MM.1S (cell line): ENCODE data around the gene TMEM175.

ENCODE experiments used
- DNase-seq: peaks from one replicate; pipeline ENCODE4 v3.0.0-alpha.2; 2015
- H2AFZ ChIP-seq: fragments of 300-600 bp; sonication (generic); 2 replicates; pipeline ENCODE4 v1.6.0; 2016; ENCODE audit warnings: antibody characterized with exemption, low read length
- H3F3A ChIP-seq: fragments of 300-600 bp; sonication (generic); 2 replicates; pipeline ENCODE4 v1.6.1; 2016; ENCODE audit warnings: mild to moderate bottlenecking, antibody characterized with exemption, low read length, moderate library complexity, mixed read lengths; ENCODE audit not compliant: insufficient read depth
- H3K27ac ChIP-seq: fragments of 300-600 bp; sonication (generic); 2 replicates; pipeline ENCODE4 v1.5.1; 2016; ENCODE audit warnings: mild to moderate bottlenecking, low read length
- H3K27me3 ChIP-seq: fragments of 300-600 bp; sonication (generic); replicated peaks from 2 replicates; pipeline ENCODE4 v1.6.0; 2016; ENCODE audit warnings: low read length; ENCODE audit not compliant: insufficient read depth
- H3K36me3 ChIP-seq: fragments of 300-600 bp; sonication (generic); replicated peaks from 2 replicates; pipeline ENCODE4 v1.6.1; 2016; ENCODE audit warnings: mild to moderate bottlenecking, low read length, mixed read lengths; ENCODE audit not compliant: insufficient read depth
- H3K4me1 ChIP-seq: fragments of 300-600 bp; sonication (generic); 2 replicates; pipeline ENCODE4 v1.6.1; 2016; ENCODE audit warnings: low read length, mixed read lengths
- H3K4me2 ChIP-seq: fragments of 300-600 bp; sonication (generic); 2 replicates; pipeline ENCODE4 v1.6.0; 2016; ENCODE audit warnings: low read depth, low read length
- H3K4me3 ChIP-seq: fragments of 300-600 bp; sonication (generic); 2 replicates; pipeline ENCODE4 v1.5.1; 2016; ENCODE audit warnings: low read length, mixed read lengths
- H3K79me2 ChIP-seq: fragments of 300-600 bp; sonication (generic); 2 replicates; pipeline ENCODE4 v1.6.1; 2016; ENCODE audit warnings: mixed run types, low read length, mixed read lengths
- H3K9ac ChIP-seq: fragments of 300-600 bp; sonication (generic); 2 replicates; pipeline ENCODE4 v1.6.1; 2016; ENCODE audit warnings: low read length, mixed read lengths
- H3K9me2 ChIP-seq: fragments of 300-600 bp; sonication (generic); replicated peaks from 2 replicates; pipeline ENCODE4 v1.6.1; 2016; ENCODE audit warnings: mild to moderate bottlenecking, low read length, mixed read lengths; ENCODE audit not compliant: insufficient read depth
- H3K9me3 ChIP-seq: fragments of 300-600 bp; sonication (generic); replicated peaks from 2 replicates; pipeline ENCODE4 v1.6.1; 2016; ENCODE audit warnings: mild to moderate bottlenecking, low read length, mixed read lengths; ENCODE audit not compliant: insufficient read depth
- H4K20me1 ChIP-seq: fragments of 300-600 bp; sonication (generic); 2 replicates; pipeline ENCODE4 v1.6.1; 2016; ENCODE audit warnings: mild to moderate bottlenecking, low read length, moderate library complexity, mixed read lengths; ENCODE audit not compliant: insufficient read depth
- CTCF ChIP-seq: fragments of 300-600 bp; sonication (generic); IDR thresholded peaks from 2 replicates; pipeline ENCODE4 v1.5.1; 2016; ENCODE audit warnings: antibody characterized with exemption, low read length, mixed read lengths
- EZH2 ChIP-seq: fragments of 300-600 bp; sonication (generic); optimal IDR thresholded peaks from 2 replicates; pipeline ENCODE3; 2017; ENCODE audit warnings: low read depth, mild to moderate bottlenecking, antibody characterized with exemption, low read length, mixed read lengths
- EZH2phosphoT487 ChIP-seq: fragments of 300-600 bp; sonication (generic); IDR thresholded peaks from 2 replicates; pipeline ENCODE4 v1.6.1; 2018; ENCODE audit warnings: antibody characterized with exemption, low read length

TMEM175 gene

GRCh38 chr4:1001561-1002130, 69.4 kb downstream of the TMEM175 start:
- no peaks in the 10 kb centered on the region for H3K79me2 ChIP-seq
- no peak overlapping the region for H2AFZ ChIP-seq
- no peaks in the 10 kb centered on the region for H3K4me1 ChIP-seq
- H3F3A ChIP-seq = no peaks in the 10 kb centered on the region
- no peaks in the 10 kb centered on the region for H3K9me3 ChIP-seq
- no peaks in the 10 kb centered on the region for H3K27me3 ChIP-seq
- H3K4me3 ChIP-seq = no peak overlapping the region
- H3K27ac ChIP-seq = no peak overlapping the region
- no peak overlapping the region for H3K4me2 ChIP-seq
- no peaks in the 10 kb centered on the region for H4K20me1 ChIP-seq
- no peak for DNase-seq
- TF ChIP-seq EZH2 = no peak
- no peak for TF ChIP-seq EZH2phosphoT487
- no peak for TF ChIP-seq CTCF
- H3K36me3 ChIP-seq = no peaks in the 10 kb centered on the region
- H3K9me2 ChIP-seq = no peaks in the 10 kb centered on the region
- no peak overlapping the region for H3K9ac ChIP-seq

DNA sequence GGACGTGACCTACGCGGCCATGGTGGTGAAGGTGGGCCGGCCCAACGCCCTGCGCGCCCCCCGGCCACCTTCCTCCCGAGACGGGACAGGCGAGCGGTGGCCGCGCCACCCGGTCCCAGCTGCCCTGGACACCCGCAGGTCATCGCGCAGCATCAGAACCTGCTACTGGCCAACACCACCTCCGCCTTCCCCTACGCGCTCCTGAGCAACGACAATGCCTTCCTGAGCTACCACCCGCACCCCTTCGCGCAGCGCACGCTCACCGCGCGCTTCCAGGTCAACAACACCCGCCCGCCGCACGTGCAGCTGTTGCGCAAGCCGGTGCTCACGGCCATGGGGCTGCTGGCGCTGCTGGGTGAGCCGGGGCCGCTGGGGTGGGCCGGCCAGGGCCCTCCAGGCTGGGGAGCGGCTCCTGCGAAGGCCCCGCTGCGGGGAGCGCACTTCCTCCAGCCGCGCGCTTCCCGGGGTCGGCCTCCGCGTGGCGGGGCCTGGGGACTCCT, 69.9 kb downstream of the TMEM175 start:
- no peaks in the 10 kb centered on the region for H3K36me3 ChIP-seq
- H2AFZ ChIP-seq = no peak overlapping the region
- no peak overlapping the region for H3K27ac ChIP-seq
- H3K4me2 ChIP-seq = no peak overlapping the region
- H3K9me2 ChIP-seq = no peaks in the 10 kb centered on the region
- H4K20me1 ChIP-seq = no peaks in the 10 kb centered on the region
- TF ChIP-seq EZH2 = no peak
- no peak for TF ChIP-seq EZH2phosphoT487
- TF ChIP-seq CTCF = no peak
- no peaks in the 10 kb centered on the region for H3K4me1 ChIP-seq
- H3K9me3 ChIP-seq = no peaks in the 10 kb centered on the region
- no peaks in the 10 kb centered on the region for H3F3A ChIP-seq
- DNase-seq = no peak
- H3K4me3 ChIP-seq = no peak overlapping the region
- H3K27me3 ChIP-seq = no peaks in the 10 kb centered on the region
- no peak overlapping the region for H3K9ac ChIP-seq
- H3K79me2 ChIP-seq = no peaks in the 10 kb centered on the region

GRCh38 chr4:1002631-1003251, 70.5 kb downstream of the TMEM175 start:
- no peak for TF ChIP-seq CTCF
- no peak for TF ChIP-seq EZH2
- no peak for TF ChIP-seq EZH2phosphoT487
- Histone ChIP-seq H3K27ac (no peak overlapping the region), H3K36me3 (no peaks in the 10 kb centered on the region), H3F3A (no peaks in the 10 kb centered on the region), H3K9me3 (no peaks in the 10 kb centered on the region), H3K4me2 (no peak overlapping the region), H4K20me1 (no peaks in the 10 kb centered on the region), H3K9ac (no peak overlapping the region), H3K27me3 (no peaks in the 10 kb centered on the region), H3K4me1 (no peaks in the 10 kb centered on the region), H3K9me2 (no peaks in the 10 kb centered on the region), H3K79me2 (no peaks in the 10 kb centered on the region), H3K4me3 (no peak overlapping the region), H2AFZ (no peak overlapping the region)
- DNase-seq = no peak
